Suprapubic skin (tissue), 4 donors: ENCODE measurements around the gene PDE7B. TPM values are rescaled to one million over a fixed set of nuclear protein-coding genes. Genes with fewer than 3 reads are reported as not detected.
"Not testable (repeated sequence)": the region's sequence is repeated elsewhere in the genome, so short reads cannot be mapped to it uniquely, and the experiment has no call there.

Experiments used
- DNase-seq, 2 donors: peaks; one replicate each; pipeline ENCODE4 v3.0.0-alpha.2; 2019; ENCODE audit warnings: low spot score in 2 of 2
- H3K27ac ChIP-seq: fragments of 200-600 bp; sonication (generic); one replicate; pipeline ENCODE4 v1.5.1; 2019
- H3K27me3 ChIP-seq: fragments of 200-600 bp; sonication (generic); one replicate; pipeline ENCODE4 v1.5.1; 2019
- H3K36me3 ChIP-seq: fragments of 200-600 bp; sonication (generic); one replicate; pipeline ENCODE4 v1.5.1; 2019
- H3K4me1 ChIP-seq: fragments of 200-600 bp; sonication (generic); one replicate; pipeline ENCODE4 v1.5.1; 2019
- H3K4me3 ChIP-seq: fragments of 200-600 bp; sonication (generic); one replicate; pipeline ENCODE4 v1.5.1; 2019; ENCODE audit warnings: mild to moderate bottlenecking
- H3K9me3 ChIP-seq: fragments of 200-600 bp; sonication (generic); one replicate; pipeline ENCODE4 v1.5.1; 2019
- EP300 ChIP-seq: sonication (generic); formaldehyde crosslinking; IDR thresholded peaks from one replicate; pipeline ENCODE4 v1.6.1; 2017; ENCODE audit warnings: antibody characterized with exemption
- POLR2A ChIP-seq, 2 donors: fragments of 450-650 bp; IDR thresholded peaks; one replicate each; pipeline ENCODE4 v1.6.1; 2017; ENCODE audit warnings: antibody characterized with exemption in 2 of 2, mild to moderate bottlenecking in 2 of 2, moderate library complexity in 2 of 2
- POLR2AphosphoS5 ChIP-seq, 3 donors: sonication (generic); formaldehyde crosslinking; IDR thresholded peaks; one replicate each; pipeline ENCODE4 v1.6.1; 2017; ENCODE audit warnings: antibody characterized with exemption in 3 of 3
- WGBS: methylation state at CpG from one replicate; pipeline ENCODE4 v1.1.5; 2018; 5-methylcytosine and 5-hydroxymethylcytosine counted together
- total RNA-seq, 4 donors: library from RNA; depleted of rRNA; stranded (reverse); fragments of >200 nt; gene quantifications; one replicate each; pipeline ENCODE4 v1.1.0, GENCODE V29; 2016
- TF ChIP-seq, protein P1 (sequence below), 2 donors: fragments of 200-600 bp in 1 of 2; fragments of 450-650 bp in 1 of 2; sonication (generic) in 1 of 2; IDR thresholded peaks; one replicate each; pipeline ENCODE4 v1.5.1; 2016 to 2019; ENCODE audit warnings: antibody characterized with exemption in 2 of 2, mild to moderate bottlenecking in 1 of 2, moderate library complexity in 1 of 2

Gene PDE7B
- total RNA-seq, 4 donors from 2014 or later: 0.26 to 1.2 (median 0.62) TPM

DNA sequence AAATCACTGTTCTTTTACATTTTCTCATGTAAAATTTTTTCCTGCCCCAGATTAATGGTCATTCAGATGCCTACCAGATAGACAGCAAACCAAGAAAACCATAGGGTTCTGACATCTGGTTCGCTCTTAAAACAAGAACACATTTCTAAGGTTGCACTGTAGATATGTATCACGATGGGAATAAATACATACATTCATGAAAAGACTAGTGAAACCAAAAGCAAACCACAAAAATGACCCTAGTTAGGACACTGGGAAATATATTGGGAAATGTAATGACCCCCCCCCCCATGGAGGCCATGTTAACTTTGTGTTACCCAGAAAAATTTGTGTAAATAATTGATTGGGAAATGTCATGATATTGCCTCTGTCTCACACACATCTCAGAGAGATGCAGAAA, 361.1 kb downstream of the PDE7B start:
- 88% methylated on average over 2 of the region's 2 CpGs for WGBS
- no peaks in the 10 kb centered on the region for H3K36me3 ChIP-seq
- TF ChIP-seq, protein P1, sequence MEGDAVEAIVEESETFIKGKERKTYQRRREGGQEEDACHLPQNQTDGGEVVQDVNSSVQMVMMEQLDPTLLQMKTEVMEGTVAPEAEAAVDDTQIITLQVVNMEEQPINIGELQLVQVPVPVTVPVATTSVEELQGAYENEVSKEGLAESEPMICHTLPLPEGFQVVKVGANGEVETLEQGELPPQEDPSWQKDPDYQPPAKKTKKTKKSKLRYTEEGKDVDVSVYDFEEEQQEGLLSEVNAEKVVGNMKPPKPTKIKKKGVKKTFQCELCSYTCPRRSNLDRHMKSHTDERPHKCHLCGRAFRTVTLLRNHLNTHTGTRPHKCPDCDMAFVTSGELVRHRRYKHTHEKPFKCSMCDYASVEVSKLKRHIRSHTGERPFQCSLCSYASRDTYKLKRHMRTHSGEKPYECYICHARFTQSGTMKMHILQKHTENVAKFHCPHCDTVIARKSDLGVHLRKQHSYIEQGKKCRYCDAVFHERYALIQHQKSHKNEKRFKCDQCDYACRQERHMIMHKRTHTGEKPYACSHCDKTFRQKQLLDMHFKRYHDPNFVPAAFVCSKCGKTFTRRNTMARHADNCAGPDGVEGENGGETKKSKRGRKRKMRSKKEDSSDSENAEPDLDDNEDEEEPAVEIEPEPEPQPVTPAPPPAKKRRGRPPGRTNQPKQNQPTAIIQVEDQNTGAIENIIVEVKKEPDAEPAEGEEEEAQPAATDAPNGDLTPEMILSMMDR (IDR thresholded peaks at IDR 0.05): no peak
- TF ChIP-seq EP300: no peak
- TF ChIP-seq POLR2AphosphoS5 (IDR thresholded peaks at IDR 0.05): no peak
- TF ChIP-seq POLR2A (IDR thresholded peaks at IDR 0.05): no peak

DNA sequence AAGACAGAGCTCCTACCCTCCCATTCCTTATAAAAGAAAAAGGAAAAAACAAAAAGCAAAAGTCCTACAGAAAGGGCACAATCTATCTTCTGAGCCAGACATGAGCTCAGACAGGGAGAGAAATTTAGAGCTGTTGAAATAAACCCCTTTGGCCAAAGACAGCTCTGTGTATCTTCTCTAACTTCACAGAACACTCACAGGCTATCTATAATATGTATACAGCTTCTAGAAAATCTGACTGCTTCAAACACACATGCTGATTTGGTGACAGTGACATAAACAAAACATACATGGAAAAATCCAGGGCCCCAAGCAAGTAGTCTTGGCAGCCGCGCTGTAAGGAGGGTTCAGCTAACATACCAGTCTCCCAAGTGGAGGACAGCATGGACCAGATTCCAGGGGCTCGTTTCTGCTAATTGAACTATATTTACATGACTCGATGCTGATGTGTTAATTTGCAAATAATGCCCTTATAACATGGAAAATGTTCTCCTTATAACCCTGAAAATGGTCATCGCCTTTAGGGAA, 361.6 kb downstream of the PDE7B start:
- H3K4me1 ChIP-seq: no peaks in the 10 kb centered on the region
- no peaks in the 10 kb centered on the region for H3K36me3 ChIP-seq
- 73% methylated on average over 5 of the region's 5 CpGs for WGBS
- DNase-seq: no peak
- H3K27ac ChIP-seq: no peak overlapping the region
- TF ChIP-seq POLR2AphosphoS5 (IDR thresholded peaks at IDR 0.05) (no peak), POLR2A (IDR thresholded peaks at IDR 0.05) (no peak), EP300 (no peak)
- TF ChIP-seq, protein P1 (IDR thresholded peaks at IDR 0.05): no peak
- no peaks in the 10 kb centered on the region for H3K9me3 ChIP-seq
- no peak overlapping the region for H3K4me3 ChIP-seq
- no peaks in the 10 kb centered on the region for H3K27me3 ChIP-seq

More for the DNA sequence above, 361.1 kb downstream of the PDE7B start:
- Histone ChIP-seq H3K4me3 (no peak overlapping the region), H3K27me3 (no peaks in the 10 kb centered on the region), H3K4me1 (no peaks in the 10 kb centered on the region), H3K27ac (no peak overlapping the region), H3K9me3 (no peaks in the 10 kb centered on the region)
- no peak for DNase-seq

DNA sequence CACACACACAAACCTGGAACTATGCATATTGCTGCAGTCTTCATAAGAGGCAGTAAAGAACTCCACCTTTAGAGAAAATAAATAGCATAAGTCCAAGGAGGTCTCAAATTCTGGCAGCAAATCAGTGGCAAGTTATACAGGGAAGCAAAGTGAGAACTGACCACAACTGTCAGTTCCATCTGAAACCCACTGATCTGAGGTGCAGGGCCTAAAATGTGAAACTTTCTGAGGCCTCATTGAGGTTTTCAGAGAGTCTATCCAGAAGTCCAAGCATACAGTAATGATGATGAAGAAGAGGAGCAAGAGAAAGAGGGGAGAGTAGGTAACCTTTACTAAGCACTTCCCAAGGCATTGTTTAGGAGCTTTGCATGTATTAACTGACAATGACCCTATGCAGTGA, 362.4 kb downstream of the PDE7B start:
- no peak overlapping the region for H3K4me3 ChIP-seq
- no peak overlapping the region for H3K27ac ChIP-seq
- no peaks in the 10 kb centered on the region for H3K4me1 ChIP-seq
- H3K36me3 ChIP-seq: no peaks in the 10 kb centered on the region
- no peak for TF ChIP-seq EP300
- TF ChIP-seq, protein P1 (IDR thresholded peaks at IDR 0.05): no peak
- no peak for TF ChIP-seq POLR2A (IDR thresholded peaks at IDR 0.05)
- TF ChIP-seq POLR2AphosphoS5 (IDR thresholded peaks at IDR 0.05): no peak
- H3K27me3 ChIP-seq: no peaks in the 10 kb centered on the region
- H3K9me3 ChIP-seq: no peaks in the 10 kb centered on the region
- no peak for DNase-seq

DNA sequence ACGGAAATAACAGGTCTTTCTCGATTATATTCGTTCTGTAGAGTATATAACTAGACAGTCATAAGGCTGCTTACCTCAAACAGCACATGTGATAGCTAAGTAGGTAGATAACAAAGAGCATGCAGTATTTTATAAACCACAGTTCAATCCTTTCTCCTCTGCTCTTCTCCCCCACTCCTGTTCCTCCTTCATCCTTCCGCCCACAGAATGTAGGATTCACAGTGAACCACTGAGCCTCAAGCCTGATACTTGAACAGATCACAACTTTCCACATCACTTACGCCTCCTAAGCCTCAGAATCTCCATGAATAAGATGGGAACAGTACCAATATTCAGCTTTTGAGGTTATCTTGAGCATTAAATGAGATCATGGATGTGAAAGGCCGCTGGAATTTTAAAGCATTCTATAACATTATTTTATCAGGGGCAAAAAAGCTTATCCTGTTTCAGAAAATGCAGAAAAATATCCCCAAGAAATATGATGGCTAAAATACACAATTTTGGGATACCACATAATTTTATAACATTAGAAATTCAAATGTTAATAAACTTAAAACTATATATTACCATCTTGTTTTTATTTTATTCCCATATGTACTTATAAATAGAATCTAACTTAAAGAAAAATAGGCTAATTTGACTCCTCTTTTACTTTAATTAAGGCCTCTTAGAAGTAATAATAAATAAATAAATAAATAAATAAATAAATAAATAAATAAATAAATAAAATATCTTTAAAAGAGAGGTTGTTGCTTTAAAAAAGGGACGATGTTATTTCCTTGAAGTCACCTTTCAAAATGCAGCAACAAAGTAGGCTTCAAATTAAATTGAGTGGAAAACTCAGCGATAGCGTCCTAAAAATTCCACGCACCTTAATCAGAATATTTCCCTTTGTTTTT, 365.3 kb downstream of the PDE7B start:
- H3K36me3 ChIP-seq: no peaks in the 10 kb centered on the region
- TF ChIP-seq POLR2AphosphoS5 (IDR thresholded peaks at IDR 0.05) (no peak), EP300 (no peak), POLR2A (IDR thresholded peaks at IDR 0.05) (no peak)
- TF ChIP-seq, protein P1 (IDR thresholded peaks at IDR 0.05): no peak

DNA sequence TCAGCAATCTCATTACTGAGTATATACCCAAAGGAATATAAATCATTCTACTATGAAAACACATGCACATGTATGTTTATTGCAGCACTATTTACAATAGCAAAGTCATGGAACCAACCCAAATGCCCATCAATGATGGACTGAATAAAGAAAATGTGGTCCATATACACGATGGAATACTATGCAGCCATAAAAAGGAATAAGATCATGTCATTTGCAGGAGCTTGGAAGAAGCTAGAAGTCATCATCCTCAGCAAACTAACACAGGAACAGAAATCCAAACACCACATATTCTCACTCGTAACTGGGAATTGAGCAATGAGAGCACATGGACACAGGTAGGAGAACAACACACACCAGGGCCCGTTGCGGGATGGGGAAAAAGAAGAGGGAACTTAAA, 373.5 kb downstream of the PDE7B start:
- H3K36me3 ChIP-seq, H3K9me3 ChIP-seq, H3K27me3 ChIP-seq, DNase-seq, H3K4me3 ChIP-seq, H3K4me1 ChIP-seq, H3K27ac ChIP-seq: not testable (repeated sequence)
- WGBS: 92% methylated on average over 4 of the region's 4 CpGs

More for the DNA sequence above, 365.3 kb downstream of the PDE7B start:
- Histone ChIP-seq H3K27ac (no peak overlapping the region), H3K4me1 (no peaks in the 10 kb centered on the region), H3K9me3 (no peaks in the 10 kb centered on the region), H3K4me3 (no peak overlapping the region), H3K27me3 (no peaks in the 10 kb centered on the region)
- DNase-seq: no peak
- 85% methylated on average over 10 of the region's 10 CpGs for WGBS
